ENCODE data around the gene DLL4. TPM values are rescaled to one million over a fixed set of nuclear protein-coding genes. Genes with fewer than 3 reads are reported as not detected.
A peak's percentile ranks its signal among the peaks of the same experiment; 100 is the strongest.

DLL4 gene
- polyA plus RNA-seq, 1 donor from 2014 or later = not detected

DNA sequence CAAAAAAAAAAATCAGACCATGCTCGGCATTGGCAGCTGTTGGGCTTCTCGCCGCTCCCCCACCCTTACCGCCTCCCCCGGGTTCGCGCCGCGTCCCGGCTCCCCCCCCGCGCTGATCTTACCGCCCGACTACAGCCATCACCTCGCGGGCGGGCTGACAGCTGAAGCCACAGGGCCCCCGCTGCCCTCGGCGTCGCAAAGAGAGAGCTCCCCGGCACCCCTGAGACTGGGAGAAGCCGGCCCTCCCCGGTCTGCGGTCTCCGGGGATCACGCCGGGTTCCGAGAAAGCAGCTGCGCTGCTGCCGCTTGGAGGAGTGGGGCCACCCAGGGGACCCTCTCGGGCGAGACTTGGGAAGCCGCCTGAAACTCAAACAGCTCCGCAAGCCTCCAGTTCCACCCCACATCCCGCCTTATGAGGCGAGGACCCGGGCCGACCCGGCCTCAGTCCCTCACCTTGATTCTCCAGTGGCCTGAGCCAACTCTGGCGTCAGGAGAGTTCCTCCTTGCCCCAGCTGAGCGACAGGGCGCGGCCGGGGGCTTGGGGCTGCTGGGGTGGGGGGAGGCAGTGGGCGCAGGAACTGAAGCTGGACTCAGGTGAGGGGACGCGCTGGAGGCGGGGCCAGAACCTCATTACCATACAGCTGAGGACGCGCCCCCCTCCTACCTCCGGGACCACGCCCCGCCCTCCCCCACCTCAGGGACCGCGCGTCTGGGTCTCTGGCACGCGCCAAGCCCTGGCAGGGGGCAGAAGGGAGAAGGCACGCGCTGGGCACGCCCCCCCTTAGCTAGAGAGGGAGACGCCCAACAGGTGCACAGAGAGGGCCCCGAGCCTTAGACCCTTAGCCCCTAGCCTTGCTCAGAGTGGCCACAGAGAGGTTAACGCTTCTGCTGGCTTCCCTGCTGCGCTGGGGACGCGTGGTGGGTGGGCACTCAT, 1.0 kb upstream of the DLL4 start:
- H3K27me3 Mint-ChIP-seq = peaks cover 52% of the 10 kb centered on the region

DNA sequence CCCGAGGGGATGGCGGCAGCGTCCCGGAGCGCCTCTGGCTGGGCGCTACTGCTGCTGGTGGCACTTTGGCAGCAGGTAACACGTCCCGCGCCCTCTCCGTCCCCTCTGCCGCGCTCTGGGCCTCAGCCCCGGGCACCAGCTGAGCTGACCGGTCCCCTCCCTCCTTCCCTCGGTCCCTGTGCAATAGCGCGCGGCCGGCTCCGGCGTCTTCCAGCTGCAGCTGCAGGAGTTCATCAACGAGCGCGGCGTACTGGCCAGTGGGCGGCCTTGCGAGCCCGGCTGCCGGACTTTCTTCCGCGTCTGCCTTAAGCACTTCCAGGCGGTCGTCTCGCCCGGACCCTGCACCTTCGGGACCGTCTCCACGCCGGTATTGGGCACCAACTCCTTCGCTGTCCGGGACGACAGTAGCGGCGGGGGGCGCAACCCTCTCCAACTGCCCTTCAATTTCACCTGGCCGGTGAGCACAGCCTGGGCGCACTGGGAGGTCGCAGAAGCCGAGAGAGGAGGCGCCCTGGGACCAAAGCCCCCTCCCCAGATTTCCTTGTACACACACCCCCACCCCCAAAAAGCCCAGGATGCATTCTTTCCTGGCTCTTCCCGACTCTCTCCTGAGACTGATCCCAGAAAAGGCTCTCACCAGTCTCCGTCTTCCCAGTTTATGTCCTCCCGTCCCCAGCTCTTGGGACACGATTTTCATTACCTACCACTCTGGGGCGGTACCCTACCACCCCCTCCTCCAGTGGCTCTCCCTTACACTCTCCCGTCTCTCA, 705 bp downstream of the DLL4 start:
- Mint-ChIP-seq H3K36me3 (peaks cover 4% of the 10 kb centered on the region), H3K4me3 (peak overlapping the region; percentile 81 to 94 (median 84)), H3K27ac (peak overlapping the region in 1 of 3 donors; percentile 39), H3K9me3 (no peaks in the 10 kb centered on the region), H3K4me1 (peaks cover 28 to 30% (median 29%) of the 10 kb centered on the region in 3 donors), H3K27me3 (peaks cover 51% of the 10 kb centered on the region)

More for the DNA sequence above, 1.0 kb upstream of the DLL4 start:
- H3K27ac Mint-ChIP-seq = peak overlapping the region in 1 of 3 donors; percentile 19
- H3K36me3 Mint-ChIP-seq = peaks cover 3% of the 10 kb centered on the region
- H3K9me3 Mint-ChIP-seq = no peaks in the 10 kb centered on the region
- H3K4me3 Mint-ChIP-seq = peak overlapping the region; percentile 81 to 94 (median 87)
- peaks cover 28 to 30% (median 29%) of the 10 kb centered on the region in 3 donors for H3K4me1 Mint-ChIP-seq

DNA sequence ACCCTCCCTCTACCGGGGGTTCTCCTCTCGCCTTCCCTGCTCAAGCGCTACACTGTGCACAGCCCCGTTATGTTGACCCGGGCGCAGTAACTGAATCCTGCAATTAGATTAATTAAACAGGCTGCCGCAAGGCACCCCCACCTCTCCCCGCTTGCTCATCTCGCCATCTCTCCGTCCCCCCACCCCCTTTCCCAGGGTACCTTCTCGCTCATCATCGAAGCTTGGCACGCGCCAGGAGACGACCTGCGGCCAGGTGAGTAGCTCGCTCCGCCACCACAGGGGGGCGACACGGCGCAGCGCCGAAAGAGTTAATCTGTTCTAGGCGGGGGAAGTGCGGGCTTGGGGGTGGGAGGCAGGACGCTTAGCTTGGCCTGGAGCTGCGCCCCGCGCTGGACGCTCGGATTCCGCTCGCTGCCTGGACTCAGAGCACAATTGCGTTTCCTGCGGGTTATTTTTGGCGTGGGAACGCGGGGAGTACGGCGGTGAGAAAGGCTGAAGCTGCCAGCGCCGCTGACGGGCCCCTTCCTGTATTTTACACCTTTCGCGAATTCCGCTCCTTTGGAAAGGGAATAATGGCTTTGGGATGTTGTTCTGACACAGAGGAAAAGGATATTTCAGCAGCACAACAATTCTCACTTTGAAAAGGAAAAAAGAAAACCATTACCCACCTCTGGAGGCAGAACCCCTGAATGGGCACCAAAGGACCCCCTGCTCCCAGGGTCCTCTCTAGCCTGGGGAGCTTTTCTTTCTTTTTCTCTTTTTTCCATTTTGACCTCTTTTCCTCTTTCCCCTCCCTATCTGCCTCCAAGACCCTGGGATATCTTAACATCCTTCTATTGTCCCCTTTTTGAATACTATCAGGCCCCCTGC, 1.5 kb downstream of the DLL4 start:
- Mint-ChIP-seq H3K27me3 (peaks cover 47% of the 10 kb centered on the region), H3K4me1 (peaks cover 27 to 29% (median 28%) of the 10 kb centered on the region in 3 donors), H3K4me3 (peak overlapping the region; percentile 57 to 89 (median 78)), H3K27ac (peak overlapping the region in 1 of 3 donors; percentile 39), H3K36me3 (peaks cover 4% of the 10 kb centered on the region), H3K9me3 (no peaks in the 10 kb centered on the region)

DNA sequence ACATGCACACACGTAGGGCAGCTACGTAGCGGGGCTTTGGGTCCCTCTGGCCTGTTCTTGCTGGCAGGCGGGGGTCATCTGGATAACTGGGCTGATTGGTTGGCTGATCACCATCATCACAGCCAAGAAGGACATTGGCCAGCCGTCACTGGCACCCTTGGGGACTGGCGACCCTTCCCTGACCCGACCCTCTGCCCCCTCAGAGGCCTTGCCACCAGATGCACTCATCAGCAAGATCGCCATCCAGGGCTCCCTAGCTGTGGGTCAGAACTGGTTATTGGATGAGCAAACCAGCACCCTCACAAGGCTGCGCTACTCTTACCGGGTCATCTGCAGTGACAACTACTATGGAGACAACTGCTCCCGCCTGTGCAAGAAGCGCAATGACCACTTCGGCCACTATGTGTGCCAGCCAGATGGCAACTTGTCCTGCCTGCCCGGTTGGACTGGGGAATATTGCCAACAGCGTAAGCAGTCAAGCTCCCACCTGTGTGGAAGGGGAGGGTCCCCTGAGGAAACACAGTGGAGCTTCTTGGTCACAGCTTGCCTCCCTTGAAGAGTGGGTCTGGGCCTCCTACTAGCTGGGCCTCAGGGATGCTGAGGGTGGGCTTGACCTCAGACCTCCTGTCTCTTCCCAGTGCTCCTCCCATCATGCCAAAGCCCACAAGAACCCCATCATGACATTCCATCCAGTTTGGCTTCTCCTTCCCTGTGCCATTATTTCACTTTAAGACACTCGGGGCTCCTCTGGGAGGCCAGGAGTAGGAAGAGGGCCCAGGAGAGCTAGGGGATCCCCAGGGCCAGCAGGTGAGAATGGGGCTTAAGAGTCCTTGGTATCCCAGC, 2.4 kb downstream of the DLL4 start:
- Mint-ChIP-seq H3K4me1 (peaks cover 23 to 27% (median 26%) of the 10 kb centered on the region in 3 donors), H3K27ac (peak overlapping the region in 1 of 3 donors; percentile 59), H3K4me3 (peak overlapping the region in 3 of 4 donors; percentile 57 to 89 (median 75)), H3K27me3 (peaks cover 43% of the 10 kb centered on the region), H3K9me3 (no peaks in the 10 kb centered on the region), H3K36me3 (peaks cover 4% of the 10 kb centered on the region)

DNA sequence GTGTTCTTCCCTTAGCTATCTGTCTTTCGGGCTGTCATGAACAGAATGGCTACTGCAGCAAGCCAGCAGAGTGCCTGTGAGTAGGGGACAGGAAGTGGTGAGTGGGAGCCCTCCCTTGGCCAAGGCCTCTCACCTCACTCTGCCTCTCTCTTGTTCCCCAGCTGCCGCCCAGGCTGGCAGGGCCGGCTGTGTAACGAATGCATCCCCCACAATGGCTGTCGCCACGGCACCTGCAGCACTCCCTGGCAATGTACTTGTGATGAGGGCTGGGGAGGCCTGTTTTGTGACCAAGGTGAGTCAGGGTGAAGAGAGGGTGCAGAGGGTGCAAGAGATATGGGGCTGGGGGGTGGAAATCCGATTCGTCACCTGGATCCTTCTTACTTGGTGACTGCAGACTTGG, 3.0 kb downstream of the DLL4 start:
- H3K4me3 Mint-ChIP-seq = peak overlapping the region in 3 of 4 donors; percentile 32 to 75 (median 57)
- H3K4me1 Mint-ChIP-seq = peaks cover 19 to 25% (median 23%) of the 10 kb centered on the region in 3 donors
- H3K27me3 Mint-ChIP-seq = peaks cover 36% of the 10 kb centered on the region
- no peaks in the 10 kb centered on the region for H3K9me3 Mint-ChIP-seq
- H3K27ac Mint-ChIP-seq = peak overlapping the region in 1 of 3 donors; percentile 59
- peaks cover 4% of the 10 kb centered on the region for H3K36me3 Mint-ChIP-seq

DNA sequence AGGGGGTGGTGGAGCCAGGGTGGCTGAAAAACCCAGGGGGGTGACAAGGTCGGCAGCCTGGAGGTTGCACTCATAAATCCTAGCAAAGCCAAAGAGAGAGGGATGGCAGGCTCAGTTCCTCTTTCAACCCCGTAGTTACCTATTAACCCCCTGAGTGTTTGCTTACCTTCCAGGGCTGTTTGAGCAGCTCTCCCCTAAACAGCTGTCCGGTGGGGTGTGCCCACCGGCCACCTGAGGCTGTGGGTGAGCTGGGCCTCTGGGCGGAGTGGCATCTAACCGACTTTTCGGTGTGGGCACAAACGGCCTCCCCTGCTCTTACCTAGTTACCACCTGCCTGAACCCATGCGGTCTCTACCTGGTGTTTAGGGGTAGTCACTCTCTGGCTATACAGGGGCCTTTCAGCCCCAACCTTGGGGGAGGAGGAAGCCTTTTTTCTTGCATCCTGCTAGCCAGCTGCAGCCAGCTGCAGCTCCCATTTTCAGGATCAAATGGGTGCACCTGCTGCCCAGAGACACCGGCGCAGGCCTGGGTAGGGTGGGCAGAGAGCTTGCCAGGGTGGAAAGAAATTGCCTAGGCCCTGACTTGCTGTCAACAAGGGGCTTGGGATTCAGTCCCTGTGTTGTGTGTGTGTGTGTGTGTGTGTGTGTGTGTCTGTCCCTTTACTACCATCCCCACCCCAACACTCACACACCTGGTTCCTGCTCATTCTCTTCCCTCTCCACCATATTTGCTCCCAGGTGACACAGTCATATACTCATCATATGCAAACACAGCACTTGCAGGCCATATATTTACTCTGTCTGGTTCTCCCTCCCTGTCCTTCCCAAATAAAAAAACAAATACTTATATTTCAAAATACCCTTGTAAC, 3.7 kb downstream of the DLL4 start:
- H3K27ac Mint-ChIP-seq = no peak overlapping the region
- peaks cover 18 to 24% (median 23%) of the 10 kb centered on the region in 3 donors for H3K4me1 Mint-ChIP-seq
- H3K27me3 Mint-ChIP-seq = peaks cover 34% of the 10 kb centered on the region
- peaks cover 4% of the 10 kb centered on the region for H3K36me3 Mint-ChIP-seq
- H3K9me3 Mint-ChIP-seq = no peaks in the 10 kb centered on the region
- peak overlapping the region in 1 of 4 donors; percentile 25 for H3K4me3 Mint-ChIP-seq

DNA sequence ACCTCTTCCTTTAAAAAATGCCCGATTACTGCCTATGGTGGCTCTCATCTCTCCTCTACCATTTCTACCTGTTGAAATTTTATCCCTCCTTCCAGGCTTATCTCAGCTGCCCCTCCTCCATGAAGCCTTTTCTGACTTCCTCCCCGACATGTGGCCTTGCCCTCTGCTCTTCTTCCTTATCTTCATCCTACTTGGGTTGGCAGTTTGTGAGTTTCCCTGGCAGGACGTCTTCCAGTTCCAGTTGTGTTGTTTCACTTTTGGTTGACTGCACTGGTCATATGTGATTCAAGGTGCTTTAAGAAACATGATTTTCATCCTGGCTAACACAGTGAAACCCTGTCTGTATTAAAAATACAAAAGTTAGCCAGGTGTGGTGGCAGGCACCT, 4.4 kb downstream of the DLL4 start:
- H3K27ac Mint-ChIP-seq = no peak overlapping the region
- peaks cover 4% of the 10 kb centered on the region for H3K36me3 Mint-ChIP-seq
- peaks cover 21 to 24% (median 23%) of the 10 kb centered on the region in 3 donors for H3K4me1 Mint-ChIP-seq
- H3K27me3 Mint-ChIP-seq = peaks cover 34% of the 10 kb centered on the region
- no peaks in the 10 kb centered on the region for H3K9me3 Mint-ChIP-seq
- H3K4me3 Mint-ChIP-seq = peak overlapping the region in 1 of 4 donors; percentile 79

DNA sequence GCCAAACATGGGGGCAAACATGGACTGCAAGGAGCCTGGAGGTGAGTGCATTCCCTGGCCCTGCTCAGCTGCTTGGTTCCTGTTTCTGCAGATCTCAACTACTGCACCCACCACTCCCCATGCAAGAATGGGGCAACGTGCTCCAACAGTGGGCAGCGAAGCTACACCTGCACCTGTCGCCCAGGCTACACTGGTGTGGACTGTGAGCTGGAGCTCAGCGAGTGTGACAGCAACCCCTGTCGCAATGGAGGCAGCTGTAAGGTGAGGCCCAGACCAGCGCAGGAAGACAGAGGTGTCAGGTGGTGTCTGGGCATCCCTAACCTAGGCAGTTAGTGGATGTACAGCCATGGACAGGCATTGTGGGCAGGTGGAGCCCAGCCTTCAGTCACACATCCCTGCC, 5.3 kb downstream of the DLL4 start:
- peaks cover 17 to 19% (median 18%) of the 10 kb centered on the region in 3 donors for H3K4me1 Mint-ChIP-seq
- peaks cover 4% of the 10 kb centered on the region for H3K36me3 Mint-ChIP-seq
- H3K9me3 Mint-ChIP-seq = no peaks in the 10 kb centered on the region
- H3K27me3 Mint-ChIP-seq = peaks cover 27% of the 10 kb centered on the region
- H3K4me3 Mint-ChIP-seq = no peak overlapping the region
- no peak overlapping the region for H3K27ac Mint-ChIP-seq

DNA sequence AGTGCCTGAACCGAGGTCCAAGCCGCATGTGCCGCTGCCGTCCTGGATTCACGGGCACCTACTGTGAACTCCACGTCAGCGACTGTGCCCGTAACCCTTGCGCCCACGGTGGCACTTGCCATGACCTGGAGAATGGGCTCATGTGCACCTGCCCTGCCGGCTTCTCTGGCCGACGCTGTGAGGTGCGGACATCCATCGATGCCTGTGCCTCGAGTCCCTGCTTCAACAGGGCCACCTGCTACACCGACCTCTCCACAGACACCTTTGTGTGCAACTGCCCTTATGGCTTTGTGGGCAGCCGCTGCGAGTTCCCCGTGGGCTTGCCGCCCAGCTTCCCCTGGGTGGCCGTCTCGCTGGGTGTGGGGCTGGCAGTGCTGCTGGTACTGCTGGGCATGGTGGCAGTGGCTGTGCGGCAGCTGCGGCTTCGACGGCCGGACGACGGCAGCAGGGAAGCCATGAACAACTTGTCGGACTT, 7.1 kb downstream of the DLL4 start:
- Mint-ChIP-seq H3K9me3 (no peaks in the 10 kb centered on the region), H3K4me1 (peaks cover 7 to 15% (median 8%) of the 10 kb centered on the region in 3 donors), H3K36me3 (peaks cover 4% of the 10 kb centered on the region), H3K4me3 (peak overlapping the region in 1 of 4 donors; percentile 12), H3K27me3 (peaks cover 14% of the 10 kb centered on the region), H3K27ac (no peak overlapping the region)

DNA sequence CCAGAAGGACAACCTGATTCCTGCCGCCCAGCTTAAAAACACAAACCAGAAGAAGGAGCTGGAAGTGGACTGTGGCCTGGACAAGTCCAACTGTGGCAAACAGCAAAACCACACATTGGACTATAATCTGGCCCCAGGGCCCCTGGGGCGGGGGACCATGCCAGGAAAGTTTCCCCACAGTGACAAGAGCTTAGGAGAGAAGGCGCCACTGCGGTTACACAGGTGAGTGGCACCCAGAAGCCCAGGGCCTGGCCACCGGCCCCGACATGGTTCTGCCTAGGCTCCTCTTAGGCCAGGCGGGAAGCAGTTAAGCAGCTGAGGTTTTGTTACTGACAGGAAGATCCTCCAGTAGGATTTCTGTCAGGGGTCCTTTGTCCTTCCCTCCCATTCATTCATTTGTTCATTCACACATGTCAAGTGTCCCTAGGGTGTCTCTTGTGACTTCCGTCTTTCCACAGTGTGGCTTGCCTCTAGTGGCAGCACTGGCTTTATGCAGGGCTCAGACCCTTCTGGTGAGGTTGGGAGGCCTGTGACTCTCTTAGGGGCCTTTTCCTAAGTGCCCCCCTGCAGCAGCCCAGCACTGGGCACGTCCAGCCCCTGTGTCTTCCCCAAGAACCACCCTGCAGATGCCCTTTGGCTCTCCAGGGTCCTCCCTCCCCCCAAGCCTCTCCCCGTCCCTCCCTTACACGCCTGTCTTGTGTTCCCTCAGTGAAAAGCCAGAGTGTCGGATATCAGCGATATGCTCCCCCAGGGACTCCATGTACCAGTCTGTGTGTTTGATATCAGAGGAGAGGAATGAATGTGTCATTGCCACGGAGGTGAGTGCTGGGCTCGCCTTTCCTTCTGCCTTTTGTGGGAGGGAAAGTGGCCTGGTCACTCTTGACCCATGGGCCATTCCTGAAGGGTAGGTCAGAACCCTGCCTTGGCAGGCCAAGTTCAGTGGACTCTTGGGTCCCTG, 7.8 kb downstream of the DLL4 start:
- Mint-ChIP-seq H3K4me1 (peaks cover 4 to 15% (median 4%) of the 10 kb centered on the region in 3 donors), H3K27me3 (peaks cover 8% of the 10 kb centered on the region), H3K4me3 (peak overlapping the region in 2 of 4 donors; percentile 12 to 46), H3K36me3 (peaks cover 2% of the 10 kb centered on the region), H3K27ac (no peak overlapping the region), H3K9me3 (no peaks in the 10 kb centered on the region)

DNA sequence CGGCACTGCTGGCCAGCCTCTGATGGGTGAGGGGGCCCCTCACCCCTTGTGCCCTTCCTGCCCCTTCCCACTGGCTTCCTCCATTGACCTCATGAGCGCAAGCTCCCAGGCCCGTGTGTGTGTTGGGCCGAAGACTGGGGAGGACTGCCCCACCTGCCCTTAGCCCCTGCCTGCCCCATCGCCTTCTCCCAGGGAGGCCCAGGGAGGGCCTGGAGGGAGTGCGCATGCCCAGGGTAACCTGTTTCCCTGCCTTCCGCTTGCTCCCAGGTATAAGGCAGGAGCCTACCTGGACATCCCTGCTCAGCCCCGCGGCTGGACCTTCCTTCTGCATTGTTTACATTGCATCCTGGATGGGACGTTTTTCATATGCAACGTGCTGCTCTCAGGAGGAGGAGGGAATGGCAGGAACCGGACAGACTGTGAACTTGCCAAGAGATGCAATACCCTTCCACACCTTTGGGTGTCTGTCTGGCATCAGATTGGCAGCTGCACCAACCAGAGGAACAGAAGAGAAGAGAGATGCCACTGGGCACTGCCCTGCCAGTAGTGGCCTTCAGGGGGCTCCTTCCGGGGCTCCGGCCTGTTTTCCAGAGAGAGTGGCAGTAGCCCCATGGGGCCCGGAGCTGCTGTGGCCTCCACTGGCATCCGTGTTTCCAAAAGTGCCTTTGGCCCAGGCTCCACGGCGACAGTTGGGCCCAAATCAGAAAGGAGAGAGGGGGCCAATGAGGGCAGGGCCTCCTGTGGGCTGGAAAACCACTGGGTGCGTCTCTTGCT, 8.8 kb downstream of the DLL4 start:
- H3K27me3 Mint-ChIP-seq = peaks cover 3% of the 10 kb centered on the region
- peaks cover 4 to 22% (median 7%) of the 10 kb centered on the region in 3 donors for H3K4me1 Mint-ChIP-seq
- H3K4me3 Mint-ChIP-seq = no peak overlapping the region
- no peak overlapping the region for H3K27ac Mint-ChIP-seq
- no peaks in the 10 kb centered on the region for H3K9me3 Mint-ChIP-seq
- peaks cover 2% of the 10 kb centered on the region for H3K36me3 Mint-ChIP-seq

Measured in IgD-negative memory B cell (primary cell).